Eye (tissue), 1 donor: ENCODE results near the gene CRYGA.
A peak's percentile ranks its signal among the peaks of the same experiment; 100 is the strongest.
"Not testable (repeated sequence)": the region's sequence is repeated elsewhere in the genome, so short reads cannot be mapped to it uniquely, and the experiment has no call there.

Experiments
- DNase-seq: peaks from one replicate; pipeline ENCODE4 v3.0.0-alpha.2; 2015

Gene CRYGA

GRCh38 chr2:208164951-208165755, 1.8 kb upstream of the CRYGA start:
- no peak for DNase-seq

DNA sequence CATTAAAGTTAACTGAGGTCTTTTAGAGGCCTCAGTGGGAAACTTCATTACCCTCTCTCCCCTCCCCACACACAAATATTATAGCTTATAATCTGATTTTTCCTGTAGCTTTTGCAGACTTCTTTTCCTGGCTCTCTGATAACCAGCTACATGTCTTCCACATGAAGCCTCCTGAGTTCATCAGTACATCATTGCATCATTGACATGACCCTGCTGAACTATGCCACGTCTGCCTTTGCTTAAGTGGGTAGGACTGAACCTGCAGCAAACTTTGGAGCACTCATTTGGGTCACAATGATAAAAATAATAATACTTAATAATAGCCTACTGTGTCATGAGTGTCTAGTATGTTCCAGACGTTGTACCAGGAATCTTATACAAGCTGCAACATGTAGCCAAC, 7.0 kb downstream of the CRYGA start:
- DNase-seq, result no peak

GRCh38 chr2:208153156-208153555, 10.2 kb downstream of the CRYGA start:
- DNase-seq, result no peak

DNA sequence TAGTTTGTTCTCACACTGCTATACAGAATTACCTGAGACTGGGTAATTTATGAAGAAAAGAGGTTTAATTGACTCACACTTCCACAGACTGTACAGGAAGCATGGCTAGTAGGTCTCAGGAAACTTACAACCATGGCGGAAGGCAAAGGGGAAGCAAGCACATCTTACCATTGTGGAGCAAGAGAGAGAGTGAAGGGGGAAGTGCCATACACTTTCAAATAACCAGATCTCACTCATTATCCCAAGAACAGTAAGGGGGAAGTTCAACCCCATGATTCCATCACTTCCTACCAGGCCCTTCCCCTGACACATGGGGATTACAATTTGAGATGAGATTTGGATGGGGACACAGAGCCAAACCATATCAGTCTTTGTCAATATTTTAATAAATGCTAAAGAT, 12.4 kb downstream of the CRYGA start:
- no peak for DNase-seq

- no peak for DNase-seq
These were observed 13.3 kb downstream of the CRYGA start for GRCh38 chr2:208150094-208150493.

DNA sequence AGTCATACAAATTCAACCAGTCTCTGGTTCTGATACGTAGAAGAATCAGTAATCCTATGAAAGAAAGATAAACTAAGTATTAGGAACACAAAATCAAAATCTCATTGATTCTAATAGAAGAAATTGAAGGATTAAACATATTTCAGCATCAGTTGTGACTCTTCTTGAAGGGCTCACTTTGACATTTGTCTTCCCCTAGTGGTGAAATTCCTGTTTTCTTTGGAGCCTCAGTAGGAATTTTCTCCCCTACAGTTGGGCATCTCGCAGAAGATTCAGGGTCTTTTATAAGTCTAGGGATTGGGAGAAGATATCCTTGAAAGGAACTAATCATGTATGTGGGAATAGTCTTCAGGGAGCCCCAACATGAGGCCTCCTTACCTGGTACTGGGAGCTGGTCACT, 14.6 kb downstream of the CRYGA start:
- no peak for DNase-seq

DNA sequence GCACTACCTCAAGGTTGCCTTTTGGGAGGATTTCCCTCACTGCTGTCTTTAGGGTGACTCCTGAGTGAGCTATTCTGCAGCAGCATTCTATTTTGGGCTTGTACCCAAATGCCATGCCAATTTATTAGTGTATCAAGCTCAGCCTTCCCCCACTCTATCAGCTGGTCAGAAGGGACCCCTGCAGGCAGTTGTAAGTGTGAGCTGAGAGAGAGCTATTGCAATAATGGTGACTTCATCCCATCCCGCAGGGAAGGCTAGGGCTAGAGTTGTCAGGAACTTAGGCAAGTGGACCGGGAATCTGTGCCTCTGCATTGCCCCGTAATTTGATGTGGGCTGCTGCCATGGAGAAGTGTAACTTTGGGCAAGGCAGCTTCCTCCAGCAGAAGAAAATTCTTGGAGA, 15.6 kb downstream of the CRYGA start:
- no peak for DNase-seq

- DNase-seq, result no peak
These were observed 16.4 kb downstream of the CRYGA start for GRCh38 chr2:208147008-208147407.

DNA sequence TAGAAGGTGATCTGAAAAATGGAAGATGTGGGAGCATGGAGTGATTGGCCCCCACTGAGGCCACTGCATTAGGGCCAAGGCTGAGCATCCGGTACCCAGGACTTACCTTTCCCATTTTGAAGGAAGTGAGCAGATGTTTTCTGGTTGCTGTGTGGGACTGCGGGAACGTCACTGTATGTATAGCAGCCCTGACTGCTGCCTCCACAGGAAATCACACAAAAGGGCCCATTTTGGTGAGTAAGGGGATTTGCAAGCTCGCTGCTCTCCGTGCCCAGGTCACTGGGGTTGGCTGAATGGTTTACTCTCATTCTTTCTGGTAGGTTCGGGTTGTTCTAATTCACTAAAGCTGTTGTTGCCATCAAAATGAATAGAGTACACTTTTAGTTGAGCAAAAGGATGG, 17.4 kb downstream of the CRYGA start, which contains the start of gene CRYGB:
TSS of gene CRYGB (minus strand) at position 153 of the 400 bp plus-strand sequence. CDS start at position 115, 38 bp downstream.
- DNase-seq, result no peak

GRCh38 chr2:208142925-208143799, 20.2 kb downstream of the CRYGA start:
- no peak for DNase-seq

GRCh38 chr2:208142240-208142924, 21.0 kb downstream of the CRYGA start:
- peak; percentile 56 for DNase-seq

GRCh38 chr2:208139447-208139846, 23.9 kb downstream of the CRYGA start:
- no peak for DNase-seq

DNA sequence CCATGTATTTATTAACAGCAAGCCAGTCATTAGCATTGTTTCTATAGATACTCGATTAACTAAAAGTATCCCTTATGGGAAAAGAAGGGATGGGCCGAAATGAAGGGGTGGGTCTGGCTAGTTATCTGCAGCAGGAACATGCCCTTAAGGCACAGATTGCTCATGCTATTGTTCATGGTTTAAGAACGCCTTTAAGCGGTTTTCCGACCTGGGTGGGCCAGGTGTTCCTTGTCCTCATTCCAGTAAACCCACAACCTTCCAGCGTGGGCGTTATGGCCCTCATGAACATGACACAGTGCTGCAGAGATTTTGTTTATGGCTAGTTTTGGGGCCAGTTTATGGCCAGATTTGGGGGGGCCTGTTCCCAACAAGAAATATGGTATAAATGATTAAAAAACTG, 25.1 kb downstream of the CRYGA start:
- not testable (repeated sequence) for DNase-seq

- DNase-seq, result no peak
These were observed 26.7 kb downstream of the CRYGA start for GRCh38 chr2:208136716-208137094.

DNA sequence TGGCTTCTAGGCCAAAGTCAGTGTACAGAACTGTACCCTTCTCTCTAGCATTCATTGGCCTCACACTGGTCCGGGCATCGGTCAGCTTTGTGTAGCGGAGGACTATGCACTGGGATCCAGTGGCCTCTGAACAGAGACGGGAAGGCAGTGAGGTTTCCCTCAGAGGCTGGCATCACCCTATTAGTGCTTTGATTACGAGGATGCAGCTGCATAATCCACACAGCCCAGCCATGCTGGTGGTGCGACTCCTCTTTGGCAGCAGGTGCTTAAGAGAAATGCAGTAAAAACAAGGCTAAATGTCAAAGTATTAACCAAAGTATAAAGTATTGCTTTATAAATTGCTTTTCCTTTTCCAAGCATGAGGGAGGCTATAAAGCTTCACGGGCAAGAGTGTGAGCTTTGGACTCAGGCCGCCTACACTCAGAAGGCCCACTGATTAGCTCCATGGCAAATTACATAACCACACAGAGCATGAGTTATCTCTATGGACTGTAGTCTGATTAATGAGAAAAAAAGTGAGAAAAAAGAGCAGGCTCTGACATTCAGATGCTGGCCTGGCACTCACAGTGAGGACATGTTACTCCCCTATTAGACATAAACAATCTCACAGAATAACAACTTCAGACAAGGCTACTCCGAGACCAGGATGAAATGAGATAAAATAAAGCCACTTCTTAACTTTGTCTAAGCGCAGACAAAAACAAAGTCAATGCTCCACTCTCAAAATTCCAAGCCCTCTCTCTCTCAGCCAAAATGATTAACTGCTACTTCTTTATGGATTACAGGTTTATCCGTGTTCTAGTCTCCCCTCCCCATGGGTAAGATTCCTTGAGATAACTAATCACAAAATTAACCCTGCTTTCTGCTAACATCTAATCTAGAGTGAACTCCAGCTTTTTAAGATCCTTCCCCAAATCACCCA, 27.3 kb downstream of the CRYGA start:
- no peak for DNase-seq

DNA sequence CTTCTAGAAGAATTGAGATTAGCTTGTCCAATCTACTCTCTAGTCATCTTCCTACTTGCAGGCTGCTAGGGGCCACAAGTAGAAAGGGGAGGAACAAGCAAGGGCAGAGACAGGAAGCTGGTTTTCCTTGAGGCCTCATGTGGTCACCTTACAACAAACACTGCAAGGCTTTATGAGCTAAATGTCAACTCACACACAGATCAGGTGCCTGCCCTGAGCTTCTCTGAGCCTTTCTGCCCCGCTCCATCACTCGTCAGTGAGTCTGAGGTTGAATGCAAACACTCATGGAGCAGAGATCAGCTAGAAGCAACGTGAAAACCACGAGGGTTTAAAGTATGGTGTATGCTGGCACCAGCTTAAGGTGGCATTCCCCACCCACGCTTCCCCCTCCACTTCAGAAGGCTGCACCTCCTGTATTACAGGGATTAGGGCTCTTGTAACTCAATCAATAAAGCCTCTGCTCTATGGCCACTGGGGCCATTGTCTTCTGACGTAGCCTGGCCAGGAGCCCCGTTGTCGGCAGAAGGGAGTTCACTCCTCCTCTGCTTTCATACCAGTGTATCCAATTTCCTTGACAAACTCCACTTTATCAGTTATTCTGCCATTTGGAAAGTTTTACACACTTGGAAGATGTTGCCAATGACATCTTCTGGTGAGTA, 28.3 kb downstream of the CRYGA start:
- DNase-seq, result no peak

GRCh38 chr2:208130712-208131110, 32.7 kb downstream of the CRYGA start:
- DNase-seq, result no peak

DNA sequence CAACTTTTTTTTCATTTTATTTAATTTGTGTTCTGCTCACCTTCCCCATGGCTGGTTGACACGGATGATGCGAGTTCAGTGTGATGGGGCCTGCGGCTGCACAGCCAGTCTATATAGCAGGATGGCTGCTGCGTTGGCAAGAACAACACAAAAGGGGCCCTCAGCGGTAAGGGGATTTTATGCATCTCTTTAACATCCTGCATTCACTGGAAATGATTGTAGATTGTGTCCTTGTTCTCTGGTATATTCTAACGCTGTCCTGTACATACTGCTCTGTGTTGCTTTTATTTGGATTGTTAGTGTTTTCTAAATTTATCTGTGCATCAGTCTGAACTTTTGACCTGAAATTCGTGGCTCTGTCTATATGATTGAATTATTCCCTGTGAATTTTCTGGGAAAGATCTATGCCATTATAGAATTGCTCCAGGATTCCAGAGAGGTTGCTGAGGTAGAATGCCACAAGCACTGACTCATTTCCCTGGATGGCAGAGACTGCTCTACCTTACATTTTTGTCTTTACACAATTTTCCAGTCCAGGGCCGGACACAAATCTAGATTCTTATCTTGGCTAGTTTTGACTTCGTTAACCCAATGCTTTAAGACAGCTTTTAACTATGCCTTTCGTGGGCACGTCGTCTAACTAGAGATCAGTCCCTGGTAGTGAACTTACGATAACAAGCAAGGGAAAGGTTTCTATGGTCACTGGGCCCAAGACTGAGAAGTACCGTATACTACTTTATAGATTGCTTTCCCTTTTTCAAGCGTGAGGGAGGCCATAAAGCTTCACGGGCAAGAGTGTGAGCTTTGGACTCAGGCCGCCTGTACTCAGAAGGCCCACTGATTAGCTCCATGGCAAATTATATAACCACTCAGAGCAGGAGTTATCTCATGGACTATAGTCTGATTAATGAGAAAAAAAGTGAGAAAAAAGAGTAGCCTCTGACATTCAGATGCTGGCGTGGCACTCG, 33.4 kb downstream of the CRYGA start, which contains the start of gene CRYGC:
TSS of gene CRYGC (minus strand) at position 85 of the 968 bp plus-strand sequence. CDS start at position 49, 36 bp downstream.
- no peak for DNase-seq

DNA sequence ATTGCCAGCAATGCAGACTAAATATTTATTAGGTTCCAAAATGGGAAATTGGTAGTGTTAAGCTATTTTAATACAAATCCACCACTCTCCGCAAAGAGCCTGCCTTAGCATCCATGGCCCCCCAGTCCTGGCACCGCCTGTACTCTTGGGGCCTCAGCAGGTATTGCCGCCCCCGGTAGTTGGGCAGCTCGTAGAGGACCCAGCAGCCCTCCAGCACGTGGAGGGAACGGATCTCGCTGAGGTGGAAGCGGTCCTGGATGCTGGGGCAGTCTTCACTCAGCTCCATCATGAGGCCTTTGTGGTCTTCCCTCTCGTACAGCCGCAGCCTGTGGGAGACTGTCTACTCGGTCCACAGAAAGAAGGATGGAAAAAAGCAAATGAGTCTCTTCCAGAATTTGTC, 35.3 kb downstream of the CRYGA start:
- DNase-seq, result no peak

DNA sequence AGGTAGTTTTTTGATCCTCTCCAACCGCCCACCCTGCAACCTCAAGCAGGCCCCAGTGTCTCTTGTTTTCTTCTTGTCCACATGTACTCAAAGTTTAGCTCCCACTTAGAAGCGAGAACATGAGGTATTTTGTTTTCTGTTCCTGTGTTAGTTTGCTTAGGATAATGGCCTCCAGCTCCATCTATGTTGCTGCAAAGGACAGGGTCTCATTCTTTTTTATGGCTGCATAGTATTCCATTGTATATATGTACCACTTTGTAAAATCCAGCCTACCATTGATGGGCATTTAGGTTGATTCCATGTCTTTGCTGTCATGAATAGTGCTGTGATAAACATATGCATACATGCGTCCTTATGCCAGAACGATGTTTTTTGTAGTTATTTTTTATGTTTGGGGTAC, 36.3 kb downstream of the CRYGA start:
- no peak for DNase-seq
